GM23338 (cell line): ENCODE measurements around the gene CIDEA. TPM values are rescaled to one million over a fixed set of nuclear protein-coding genes. Genes with fewer than 3 reads are reported as not detected.

Experiments
- ATAC-seq: fragments of 200-7000 bp; cut with Tn5 transposase; 3 replicates; pipeline ENCODE4 v1.9.1; 2020
- DNase-seq: peaks from one replicate; pipeline ENCODE4 v3.0.0-alpha.2; 2015; ENCODE audit warnings: low spot score
- H2AFZ ChIP-seq: fragments of 200-600 bp; sonication (generic); 2 replicates; pipeline ENCODE4 v1.8.0; 2016; ENCODE audit warnings: antibody characterized with exemption, mild to moderate bottlenecking, moderate library complexity
- H3F3A ChIP-seq: fragments of 200-600 bp; sonication (generic); replicated peaks from 2 replicates; pipeline ENCODE4 v1.8.0; 2017; ENCODE audit warnings: antibody characterized with exemption, mixed run types, low read depth
- H3K27ac ChIP-seq: fragments of 200-600 bp; sonication (generic); 2 replicates; pipeline ENCODE4 v1.6.1; 2016; ENCODE audit warnings: low read depth
- H3K27me3 ChIP-seq: fragments of 200-600 bp; sonication (generic); 2 replicates; pipeline ENCODE4 v1.8.0; 2016; ENCODE audit warnings: mild to moderate bottlenecking, mixed run types, moderate library complexity; ENCODE audit not compliant: insufficient read depth
- H3K36me3 ChIP-seq: fragments of 200-600 bp; sonication (generic); 2 replicates; pipeline ENCODE4 v1.8.0; 2016; ENCODE audit warnings: mild to moderate bottlenecking; ENCODE audit not compliant: insufficient read depth
- H3K4me1 ChIP-seq: fragments of 200-600 bp; sonication (generic); 2 replicates; pipeline ENCODE4 v1.8.0; 2016; ENCODE audit warnings: mild to moderate bottlenecking, moderate library complexity; ENCODE audit not compliant: insufficient read depth
- H3K4me2 ChIP-seq: fragments of 200-600 bp; sonication (generic); 2 replicates; pipeline ENCODE4 v1.7.1; 2017; ENCODE audit warnings: mixed run types
- H3K4me3 ChIP-seq: fragments of 200-600 bp; sonication (generic); 2 replicates; pipeline ENCODE4 v1.6.1; 2016; ENCODE audit warnings: mixed run types
- H3K79me2 ChIP-seq: fragments of 200-600 bp; sonication (generic); replicated peaks from 2 replicates; pipeline ENCODE4 v1.8.0; 2017; ENCODE audit warnings: mild to moderate bottlenecking; ENCODE audit not compliant: insufficient read depth
- H3K9me2 ChIP-seq: fragments of 200-600 bp; sonication (generic); 2 replicates; pipeline ENCODE4 v1.8.0; 2017; ENCODE audit not compliant: insufficient read depth
- H4K20me1 ChIP-seq: fragments of 200-600 bp; sonication (generic); replicated peaks from 2 replicates; pipeline ENCODE4 v1.8.0; 2017; ENCODE audit warnings: mild to moderate bottlenecking; ENCODE audit not compliant: insufficient read depth
- H3K27ac Mint-ChIP-seq: 2 replicates; pipeline ENCODE4 v1.8.0; 2020; ENCODE audit warnings: inconsistent platforms, mild to moderate bottlenecking, moderate library complexity, mixed read lengths
- H3K27me3 Mint-ChIP-seq: 3 replicates; pipeline ENCODE4 v1.8.0; 2022; ENCODE audit warnings: low read depth, mild to moderate bottlenecking, moderate library complexity, mixed read lengths, inconsistent platforms; ENCODE audit not compliant: insufficient read depth, poor library complexity
- H3K36me3 Mint-ChIP-seq: 3 replicates; pipeline ENCODE4 v1.8.0; 2021; ENCODE audit warnings: low read depth, mild to moderate bottlenecking, inconsistent platforms, moderate library complexity, mixed read lengths
- H3K4me1 Mint-ChIP-seq: 3 replicates; pipeline ENCODE4 v1.8.0; 2020; ENCODE audit warnings: mild to moderate bottlenecking, inconsistent platforms, mixed read lengths
- H3K4me3 Mint-ChIP-seq: 3 replicates; pipeline ENCODE4 v1.8.0; 2021; ENCODE audit warnings: moderate library complexity, mild to moderate bottlenecking, inconsistent platforms, mixed read lengths
- H3K9me3 Mint-ChIP-seq: 3 replicates; pipeline ENCODE4 v1.8.0; 2020; ENCODE audit warnings: moderate library complexity, mild to moderate bottlenecking, inconsistent platforms, mixed read lengths
- CREB1 ChIP-seq: fragments of 250-450 bp; sonication (Bioruptor Pico); IDR thresholded peaks from 2 replicates; pipeline ENCODE4 v1.5.0; 2020; ENCODE audit warnings: low read depth, mild to moderate bottlenecking, moderate library complexity
- CTCF ChIP-seq, 2 experiments: fragments of 200-600 bp in 1 of 2; sonication (generic) in 1 of 2; conservative IDR thresholded peaks; 2 replicates each; pipeline versions ENCODE4 v1.5.1 to v1.6.1; 2016 to 2017; ENCODE audit warnings: antibody characterized with exemption in 2 of 2, low read depth in 2 of 2, mild to moderate bottlenecking in 2 of 2, moderate library complexity in 1 of 2
- ETS1 ChIP-seq: IDR thresholded peaks from 2 replicates; pipeline ENCODE4 v1.6.1; 2016; ENCODE audit warnings: antibody characterized with exemption
- EZH2phosphoT487 ChIP-seq: fragments of 200-600 bp; sonication (generic); IDR thresholded peaks from one replicate; pipeline ENCODE4 v1.8.1; 2018; ENCODE audit warnings: antibody characterized with exemption; ENCODE audit not compliant: unreplicated experiment
- NANOG ChIP-seq: IDR thresholded peaks from 2 replicates; pipeline ENCODE4 v1.6.1; 2016; ENCODE audit warnings: antibody characterized with exemption, borderline replicate concordance
- POLR2AphosphoS5 ChIP-seq: IDR thresholded peaks from 2 replicates; pipeline ENCODE4 v1.6.1; 2016; ENCODE audit warnings: antibody characterized with exemption, low read depth
- REST ChIP-seq: IDR thresholded peaks from one replicate; pipeline ENCODE4 v1.6.1; 2018; ENCODE audit warnings: antibody characterized with exemption; ENCODE audit not compliant: unreplicated experiment
- ZNF114 ChIP-seq: fragments of 250-450 bp; sonication (Bioruptor Pico); IDR thresholded peaks from 2 replicates; pipeline ENCODE4 v1.5.0; 2020; ENCODE audit warnings: mild to moderate bottlenecking, moderate library complexity
- ZNF331 ChIP-seq: fragments of 250-450 bp; sonication (Bioruptor Pico); IDR thresholded peaks from 2 replicates; pipeline ENCODE4 v1.5.0; 2020; ENCODE audit warnings: low read depth, mild to moderate bottlenecking, moderate library complexity
- polyA plus RNA-seq: library from polyadenylated mRNA; unstranded; fragments of >200 nt; fragmentation: Nextera tagmentation; extraction: Ambion mirVana; gene quantifications from 2 replicates; pipeline ENCODE4 v1.2.1, GENCODE V29; 2016
- total RNA-seq: library from RNA; depleted of rRNA; stranded (reverse); fragments of >200 nt; shearing (Covaris generic); gene quantifications from 2 replicates; pipeline ENCODE4 v1.2.3, GENCODE V29; 2014

Gene CIDEA
- total and polyA plus RNA-seq, 2 experiments from 2014 or later: 0.45 TPM; not detected in 1

- Histone ChIP-seq H3K4me2 (no peak overlapping the region), H4K20me1 (no peaks in the 10 kb centered on the region; the same call in 1 of the 2 replicates), H3K4me3 (no peak overlapping the region), H3K27me3 (peaks cover 32% of the 10 kb centered on the region), H3K36me3 (no peaks in the 10 kb centered on the region), H3K9me2 (no peaks in the 10 kb centered on the region), H3K4me1 (peaks cover 23% of the 10 kb centered on the region), H3K79me2 (peaks cover 10% of the 10 kb centered on the region), H3F3A (peaks cover 21% of the 10 kb centered on the region), H2AFZ (no peak overlapping the region), H3K27ac (no peak overlapping the region)
- Mint-ChIP-seq H3K27me3 (peaks cover 41% of the 10 kb centered on the region), H3K4me3 (no peak overlapping the region; the same call in 2 of the 3 replicates), H3K36me3 (peaks cover 4% of the 10 kb centered on the region), H3K4me1 (peaks cover 32% of the 10 kb centered on the region), H3K9me3 (0 out of 3 replicates have a peak, but pooled peaks cover under 1% of the 10 kb centered on the region), H3K27ac (no peak overlapping the region)
- ATAC-seq (no peak), DNase-seq (no peak)
- TF ChIP-seq REST (no peak), ZNF331 (no peak), POLR2AphosphoS5 (no peak), EZH2phosphoT487 (no peak), CREB1 (no peak), ZNF114 (no peak), CTCF (conservative IDR thresholded peaks at IDR 0.05; ENCODE audit: low read depth in 2 of 2) (no peak)
Measured at GRCh38 chr18:12304351-12305210, 50.4 kb downstream of the CIDEA start.

- Mint-ChIP-seq H3K9me3 (peaks cover 4% of the 10 kb centered on the region; the same call in 1 of the 3 replicates), H3K27me3 (peaks cover 40% of the 10 kb centered on the region), H3K4me1 (peaks cover 34% of the 10 kb centered on the region), H3K36me3 (peaks cover 10% of the 10 kb centered on the region), H3K27ac (no peak overlapping the region), H3K4me3 (no peak overlapping the region)
- Histone ChIP-seq H3K9me2 (no peaks in the 10 kb centered on the region), H3K4me3 (no peak overlapping the region), H3K36me3 (peaks cover 4% of the 10 kb centered on the region; the same call in 1 of the 2 replicates), H3K79me2 (peaks cover 17% of the 10 kb centered on the region), H2AFZ (no peak overlapping the region), H3K4me2 (no peak overlapping the region; the same call in 1 of the 2 replicates), H4K20me1 (no peaks in the 10 kb centered on the region; the same call in 1 of the 2 replicates), H3K27me3 (peaks cover 32% of the 10 kb centered on the region), H3F3A (peaks cover 21% of the 10 kb centered on the region), H3K4me1 (peaks cover 28% of the 10 kb centered on the region), H3K27ac (no peak overlapping the region)
- ATAC-seq (no peak), DNase-seq (no peak)
- no peak for TF ChIP-seq ZNF331
- TF ChIP-seq NANOG: no peak
- no peak for TF ChIP-seq CREB1
- no peak for TF ChIP-seq ETS1
- no peak for TF ChIP-seq EZH2phosphoT487
- TF ChIP-seq CTCF (conservative IDR thresholded peaks at IDR 0.05; ENCODE audit: low read depth in 2 of 2): no peak
- no peak for TF ChIP-seq POLR2AphosphoS5
- no peak for TF ChIP-seq REST
Measured at GRCh38 chr18:12305211-12305610, 51.0 kb downstream of the CIDEA start.
